GM11168 (cell line): ENCODE data around the gene DUSP6.

Experiments used
- in situ Hi-C: fragments of 300-500 bp; cut with MboI; formaldehyde crosslinking; loops from one replicate; pipeline ENCODE4 v1.12.0; 2022; ENCODE audit warnings: low sequenced_read_pairs; ENCODE audit not compliant: unreplicated experiment

Gene DUSP6

GRCh38 chr12:89335452-89336244 is 16.7 kb downstream of the DUSP6 start:
- in situ Hi-C loops = no loop called here

- in situ Hi-C loops = no loop called here
Observed at GRCh38 chr12:89334548-89335169, 17.6 kb downstream of the DUSP6 start.

GRCh38 chr12:89333564-89334252 is 18.6 kb downstream of the DUSP6 start:
- in situ Hi-C loops = no loop called here

- in situ Hi-C loops = no loop called here
Observed at GRCh38 chr12:89328151-89329030, 23.9 kb downstream of the DUSP6 start.

- in situ Hi-C loops = no loop called here
Observed at GRCh38 chr12:89327486-89328094, 24.7 kb downstream of the DUSP6 start.

GRCh38 chr12:89326239-89327040 is 25.9 kb downstream of the DUSP6 start:
- in situ Hi-C loops = no loop called here

GRCh38 chr12:89325495-89325894 is 26.8 kb downstream of the DUSP6 start:
- in situ Hi-C loops = no loop called here

- in situ Hi-C loops = no loop called here
Observed at GRCh38 chr12:89324437-89324836, 27.9 kb downstream of the DUSP6 start.

GRCh38 chr12:89323568-89324218 is 28.6 kb downstream of the DUSP6 start:
- in situ Hi-C loops = no loop called here

GRCh38 chr12:89320735-89321134 is 31.6 kb downstream of the DUSP6 start:
- in situ Hi-C loops = no loop called here

GRCh38 chr12:89319606-89320005 is 32.7 kb downstream of the DUSP6 start:
- in situ Hi-C loops = no loop called here

GRCh38 chr12:89319122-89319521 is 33.2 kb downstream of the DUSP6 start:
- in situ Hi-C loops = no loop called here

GRCh38 chr12:89316705-89317139 is 35.6 kb downstream of the DUSP6 start:
- in situ Hi-C loops = no loop called here

GRCh38 chr12:89314060-89314761 is 38.1 kb downstream of the DUSP6 start:
- in situ Hi-C loops = no loop called here

GRCh38 chr12:89311703-89312293 is 40.5 kb downstream of the DUSP6 start:
- in situ Hi-C loops = no loop called here

- in situ Hi-C loops = no loop called here
Observed at GRCh38 chr12:89309815-89310214, 42.5 kb downstream of the DUSP6 start.

- in situ Hi-C loops = no loop called here
Observed at GRCh38 chr12:89309440-89309802, 42.9 kb downstream of the DUSP6 start.
